Liver (tissue), 3 donors: Measurements from ENCODE around the gene ZBTB7B.

Experiments used
- EGR1 ChIP-seq, 2 donors: IDR thresholded peaks; 2 replicates each; pipeline ENCODE4 v1.6.1; 2016 to 2018; ENCODE audit warnings: antibody characterized with exemption in 2 of 2, low read depth in 2 of 2
- FOXA1 ChIP-seq: IDR thresholded peaks from 2 replicates; pipeline ENCODE4 v1.6.1; 2016; ENCODE audit warnings: antibody characterized with exemption
- FOXA2 ChIP-seq: IDR thresholded peaks from 2 replicates; pipeline ENCODE4 v1.6.1; 2016; ENCODE audit warnings: antibody characterized with exemption
- GABPA ChIP-seq, 2 donors: IDR thresholded peaks in 1 of 2; conservative IDR thresholded peaks in 1 of 2; 2 replicates each; pipeline ENCODE4 v1.6.1; 2016; ENCODE audit warnings: antibody characterized with exemption in 2 of 2, mild to moderate bottlenecking in 1 of 2, moderate library complexity in 1 of 2
- JUND ChIP-seq, 2 donors: IDR thresholded peaks; 2 replicates each; pipeline ENCODE4 v1.6.1; 2016; ENCODE audit warnings: antibody characterized with exemption in 2 of 2
- RAD21 ChIP-seq, 2 donors: IDR thresholded peaks; 2 replicates each; pipeline ENCODE4 v1.6.1; 2016; ENCODE audit warnings: antibody characterized with exemption in 2 of 2, mild to moderate bottlenecking in 2 of 2
- SP1 ChIP-seq: IDR thresholded peaks from 2 replicates; pipeline ENCODE4 v1.6.1; 2018; ENCODE audit warnings: antibody characterized with exemption, mild to moderate bottlenecking
- TAF1 ChIP-seq: conservative IDR thresholded peaks from 2 replicates; pipeline ENCODE4 v1.6.1; 2016; ENCODE audit warnings: antibody characterized with exemption, mild to moderate bottlenecking
- YY1 ChIP-seq: IDR thresholded peaks from 2 replicates; pipeline ENCODE4 v1.6.1; 2016; ENCODE audit warnings: antibody characterized with exemption, mild to moderate bottlenecking
- TF ChIP-seq, protein P1 (sequence below): fragments of 150-350 bp; IDR thresholded peaks from 2 replicates; pipeline ENCODE4 v1.5.1; 2017; ENCODE audit warnings: improper control_type of control experiment, low read depth, low read length; ENCODE audit not compliant: missing input control
- TF ChIP-seq, protein P2 (sequence below): IDR thresholded peaks from 2 replicates; pipeline ENCODE4 v1.6.1; 2016; ENCODE audit warnings: antibody characterized with exemption
- TF ChIP-seq, protein P3 (sequence below): IDR thresholded peaks from 2 replicates; pipeline ENCODE4 v1.6.1; 2016; ENCODE audit warnings: antibody characterized with exemption
- donor health status: healthy.
- donor health status: healthy.

DNA sequence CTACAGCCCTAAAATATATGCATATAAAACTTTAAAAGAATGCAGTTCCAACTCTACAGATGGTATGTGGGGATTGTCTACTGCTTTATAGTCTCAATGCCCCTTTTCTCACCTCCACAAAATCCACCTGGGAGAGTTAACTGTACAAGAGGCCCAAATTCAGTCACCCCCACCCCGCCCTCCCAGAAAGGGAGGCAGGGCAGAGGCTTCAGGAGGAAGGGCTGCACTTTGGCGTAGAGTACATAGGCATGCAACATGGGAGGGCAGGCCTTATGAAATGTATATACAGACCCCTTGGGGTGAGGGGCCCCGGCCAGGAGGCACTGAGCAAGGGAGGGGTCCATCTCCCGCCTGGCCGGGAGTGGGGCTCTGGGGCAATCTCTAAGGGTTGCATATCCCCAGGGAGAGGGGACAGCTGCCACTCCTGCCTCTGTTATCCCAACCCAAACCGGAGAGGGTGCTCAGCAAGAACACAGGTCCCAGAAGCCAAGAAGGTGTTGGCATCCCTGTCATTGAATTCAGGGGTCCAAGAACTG, 39.7 kb upstream of the ZBTB7B start:
- TF ChIP-seq, protein P1, sequence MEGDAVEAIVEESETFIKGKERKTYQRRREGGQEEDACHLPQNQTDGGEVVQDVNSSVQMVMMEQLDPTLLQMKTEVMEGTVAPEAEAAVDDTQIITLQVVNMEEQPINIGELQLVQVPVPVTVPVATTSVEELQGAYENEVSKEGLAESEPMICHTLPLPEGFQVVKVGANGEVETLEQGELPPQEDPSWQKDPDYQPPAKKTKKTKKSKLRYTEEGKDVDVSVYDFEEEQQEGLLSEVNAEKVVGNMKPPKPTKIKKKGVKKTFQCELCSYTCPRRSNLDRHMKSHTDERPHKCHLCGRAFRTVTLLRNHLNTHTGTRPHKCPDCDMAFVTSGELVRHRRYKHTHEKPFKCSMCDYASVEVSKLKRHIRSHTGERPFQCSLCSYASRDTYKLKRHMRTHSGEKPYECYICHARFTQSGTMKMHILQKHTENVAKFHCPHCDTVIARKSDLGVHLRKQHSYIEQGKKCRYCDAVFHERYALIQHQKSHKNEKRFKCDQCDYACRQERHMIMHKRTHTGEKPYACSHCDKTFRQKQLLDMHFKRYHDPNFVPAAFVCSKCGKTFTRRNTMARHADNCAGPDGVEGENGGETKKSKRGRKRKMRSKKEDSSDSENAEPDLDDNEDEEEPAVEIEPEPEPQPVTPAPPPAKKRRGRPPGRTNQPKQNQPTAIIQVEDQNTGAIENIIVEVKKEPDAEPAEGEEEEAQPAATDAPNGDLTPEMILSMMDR, result no peak
- TF ChIP-seq JUND (IDR thresholded peaks at IDR 0.05) (no peak), RAD21 (IDR thresholded peaks at IDR 0.05) (no peak), FOXA1 (no peak), EGR1 (IDR thresholded peaks at IDR 0.05; ENCODE audit: low read depth in 2 of 2) (no peak), YY1 (no peak), SP1 (no peak), TAF1 (no peak), FOXA2 (no peak), GABPA (IDR thresholded peaks at IDR 0.05 in 1 of 2, conservative IDR thresholded peaks at IDR 0.05 in 1 of 2) (no peak)
- TF ChIP-seq, protein P2, sequence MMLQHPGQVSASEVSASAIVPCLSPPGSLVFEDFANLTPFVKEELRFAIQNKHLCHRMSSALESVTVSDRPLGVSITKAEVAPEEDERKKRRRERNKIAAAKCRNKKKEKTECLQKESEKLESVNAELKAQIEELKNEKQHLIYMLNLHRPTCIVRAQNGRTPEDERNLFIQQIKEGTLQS, result no peak
- TF ChIP-seq, protein P3, sequence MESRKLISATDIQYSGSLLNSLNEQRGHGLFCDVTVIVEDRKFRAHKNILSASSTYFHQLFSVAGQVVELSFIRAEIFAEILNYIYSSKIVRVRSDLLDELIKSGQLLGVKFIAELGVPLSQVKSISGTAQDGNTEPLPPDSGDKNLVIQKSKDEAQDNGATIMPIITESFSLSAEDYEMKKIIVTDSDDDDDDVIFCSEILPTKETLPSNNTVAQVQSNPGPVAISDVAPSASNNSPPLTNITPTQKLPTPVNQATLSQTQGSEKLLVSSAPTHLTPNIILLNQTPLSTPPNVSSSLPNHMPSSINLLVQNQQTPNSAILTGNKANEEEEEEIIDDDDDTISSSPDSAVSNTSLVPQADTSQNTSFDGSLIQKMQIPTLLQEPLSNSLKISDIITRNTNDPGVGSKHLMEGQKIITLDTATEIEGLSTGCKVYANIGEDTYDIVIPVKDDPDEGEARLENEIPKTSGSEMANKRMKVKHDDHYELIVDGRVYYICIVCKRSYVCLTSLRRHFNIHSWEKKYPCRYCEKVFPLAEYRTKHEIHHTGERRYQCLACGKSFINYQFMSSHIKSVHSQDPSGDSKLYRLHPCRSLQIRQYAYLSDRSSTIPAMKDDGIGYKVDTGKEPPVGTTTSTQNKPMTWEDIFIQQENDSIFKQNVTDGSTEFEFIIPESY, result no peak
